Measurements from ENCODE around the gene ESPNL.

DNA sequence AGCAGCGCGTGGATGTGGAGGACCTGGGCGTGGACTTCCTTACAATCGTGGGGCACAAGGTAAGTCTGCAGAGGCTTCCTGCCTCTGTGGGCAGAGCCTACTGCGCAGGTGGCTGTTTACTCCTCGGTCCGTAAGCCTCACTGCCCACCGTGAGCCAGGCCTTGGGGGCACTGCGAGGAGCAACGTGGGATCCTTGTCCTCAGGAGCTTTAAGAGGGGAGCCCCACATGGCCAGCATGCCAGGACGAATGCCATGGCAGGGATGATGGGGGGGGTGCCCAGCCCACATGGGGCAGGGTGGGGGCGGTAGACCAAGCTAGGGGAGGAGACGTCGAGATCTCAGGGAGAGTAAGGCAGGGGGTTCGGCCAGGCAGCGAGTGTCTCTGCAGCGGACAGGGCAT is 18.0 kb upstream of the ESPNL start:
- no peak for TF ChIP-seq CTCF (IDR thresholded peaks at IDR 0.05)
- no peak for TF ChIP-seq POLR2A (IDR thresholded peaks at IDR 0.05)
